Smooth muscle cell of the brain vasculature (primary cell): ENCODE data around the gene FHDC1.

ENCODE experiments used
- DNase-seq: peaks from one replicate; pipeline ENCODE4 v3.0.0-alpha.2; 2012; ENCODE audit warnings: low read depth, low spot score

Gene FHDC1

DNA sequence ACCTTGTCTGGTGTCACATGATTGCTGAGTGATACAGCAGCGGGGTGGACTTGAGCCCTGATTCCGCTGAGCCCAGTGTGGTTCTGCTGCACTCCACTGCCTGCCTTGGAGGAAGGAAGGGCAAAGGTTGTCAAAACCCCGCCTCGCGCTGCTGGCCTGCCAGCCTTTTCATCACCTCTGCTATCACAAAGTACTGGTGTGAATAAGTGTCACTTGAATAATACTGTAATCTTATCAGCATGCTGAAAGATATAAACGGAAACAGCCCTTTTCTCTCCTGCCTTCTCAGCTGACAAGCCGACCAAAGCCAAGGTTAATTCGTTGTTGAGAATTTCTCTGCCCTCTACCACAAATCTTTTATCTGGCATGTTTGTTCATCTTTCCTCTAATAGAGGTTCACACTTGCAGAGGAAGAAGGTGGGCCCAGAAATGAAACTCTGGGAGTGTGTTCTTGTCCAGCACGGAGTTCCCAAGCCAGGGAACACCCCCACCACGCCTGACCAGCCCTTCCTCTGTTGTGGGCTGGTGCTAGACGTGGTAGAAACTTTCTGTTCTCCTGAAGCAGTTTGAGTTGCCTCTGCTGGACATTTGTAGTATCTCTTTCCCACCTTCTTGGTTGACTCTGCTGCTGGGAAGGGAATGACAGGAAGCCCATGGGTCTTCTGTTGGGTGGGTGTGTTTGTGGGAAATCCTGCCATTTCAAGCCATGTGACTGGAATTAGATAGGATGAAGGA is 21.5 kb downstream of the FHDC1 start:
- DNase-seq, result no peak

DNA sequence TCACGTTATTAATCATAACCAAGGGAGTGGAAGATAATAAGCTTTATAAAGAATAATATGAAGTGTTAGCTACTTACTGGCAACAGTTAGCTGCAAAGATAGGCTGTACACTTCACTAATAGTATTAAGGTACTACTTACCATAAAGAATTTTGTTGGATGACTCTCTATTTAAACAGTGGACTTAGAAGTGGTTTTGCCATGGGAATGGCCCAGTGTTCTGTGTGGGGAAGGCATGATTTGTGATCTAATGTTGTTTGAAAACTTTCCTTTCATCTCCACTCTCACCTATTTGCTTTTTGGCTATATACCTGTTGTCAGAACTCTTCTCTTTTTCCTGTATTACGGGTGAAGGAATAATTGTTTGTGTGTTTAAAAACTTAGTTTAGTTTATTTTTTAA is 23.0 kb downstream of the FHDC1 start:
- DNase-seq, result no peak

DNA sequence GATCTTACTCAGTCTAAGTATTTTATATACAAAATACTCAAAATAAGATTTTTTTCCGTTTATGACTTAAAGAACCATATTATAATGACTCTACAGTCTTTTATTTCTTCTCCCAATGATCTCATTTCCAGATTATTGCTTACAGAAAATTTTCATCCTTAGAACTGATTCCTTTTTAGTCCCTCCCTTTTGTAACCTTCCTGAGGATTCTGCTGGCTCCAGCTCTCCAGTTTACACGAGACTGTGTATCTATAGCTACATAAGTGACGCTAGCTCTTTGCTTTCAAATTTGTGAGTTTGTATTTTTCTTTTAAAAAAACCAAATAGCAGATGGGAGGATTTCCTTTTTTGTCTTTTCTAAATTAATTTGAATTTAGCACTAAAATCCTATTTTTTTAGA is 24.0 kb downstream of the FHDC1 start:
- no peak for DNase-seq

DNA sequence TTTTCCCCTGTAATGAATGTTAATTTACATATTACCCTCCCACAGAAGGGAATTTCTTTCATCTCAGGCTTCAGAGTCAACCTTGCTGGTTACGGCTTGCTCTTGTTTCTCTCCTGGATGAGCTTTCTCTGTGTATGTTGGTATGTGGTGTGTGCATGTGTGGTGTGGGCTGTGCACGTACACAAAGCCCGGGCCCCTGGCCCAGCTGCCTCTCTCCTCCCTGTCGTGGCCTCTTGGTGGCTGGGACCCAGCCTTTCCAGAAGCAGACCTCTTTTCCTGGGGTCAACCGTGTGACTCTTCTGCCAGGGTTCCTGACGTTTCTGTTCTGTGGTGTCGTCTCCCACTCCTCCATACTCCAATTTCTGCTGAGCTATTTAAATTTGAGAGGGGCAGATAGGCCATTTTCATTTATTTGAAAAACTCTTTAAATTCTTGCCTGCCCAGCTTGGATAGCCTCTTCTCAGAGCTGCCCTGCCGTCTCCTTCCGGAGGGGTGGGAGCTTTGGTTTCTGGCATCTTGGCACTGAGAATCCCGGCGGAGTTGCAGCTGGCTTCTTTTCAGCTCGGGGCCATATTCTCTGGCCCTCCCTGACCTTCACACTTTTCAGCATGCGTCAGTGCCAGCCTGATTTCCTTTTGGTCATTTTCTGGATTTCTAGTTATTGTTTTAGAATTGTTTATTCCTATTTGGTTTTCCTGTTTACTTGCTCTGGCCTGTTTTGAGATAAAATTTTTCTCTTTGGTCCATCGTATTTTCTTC is 25.1 kb downstream of the FHDC1 start:
- DNase-seq, result no peak

DNA sequence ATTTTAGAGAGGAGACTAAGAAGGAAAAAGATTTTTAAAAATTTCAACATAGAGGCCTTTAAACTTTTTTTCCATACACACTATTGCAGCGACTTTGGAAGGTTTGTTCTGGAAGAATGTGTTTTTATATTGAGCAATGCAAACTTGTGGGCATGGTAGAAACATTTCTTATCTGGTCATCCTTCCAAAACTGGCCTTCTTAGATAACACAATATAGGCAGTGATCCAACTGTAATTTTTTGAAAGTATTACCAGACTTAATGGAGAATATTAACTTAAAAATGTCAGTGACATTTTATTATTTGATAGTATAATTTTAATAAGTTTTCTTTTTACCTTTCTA is 25.6 kb downstream of the FHDC1 start:
- DNase-seq, result no peak

GRCh38 chr4:152962150-152962549 is 26.0 kb downstream of the FHDC1 start:
- no peak for DNase-seq

DNA sequence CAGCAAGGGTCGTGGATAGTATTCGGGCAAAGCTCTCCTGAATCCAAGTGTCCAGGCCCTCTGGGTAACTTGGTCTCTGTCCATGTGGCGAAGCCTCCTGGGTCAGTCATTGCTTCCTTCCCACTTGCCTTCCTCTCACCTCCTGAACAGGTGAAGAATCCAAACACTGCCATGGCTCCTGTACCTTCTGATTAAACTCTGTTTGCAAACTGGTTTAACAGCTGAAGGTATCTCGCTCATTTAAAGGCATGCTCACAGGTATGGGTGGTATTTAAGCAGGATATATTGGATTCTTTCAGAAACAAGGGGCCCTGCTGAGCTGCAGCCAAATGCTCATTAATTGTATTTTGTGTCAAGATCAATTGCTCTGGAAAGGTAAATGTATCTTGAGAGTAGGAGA is 28.2 kb downstream of the FHDC1 start:
- DNase-seq, result no peak

DNA sequence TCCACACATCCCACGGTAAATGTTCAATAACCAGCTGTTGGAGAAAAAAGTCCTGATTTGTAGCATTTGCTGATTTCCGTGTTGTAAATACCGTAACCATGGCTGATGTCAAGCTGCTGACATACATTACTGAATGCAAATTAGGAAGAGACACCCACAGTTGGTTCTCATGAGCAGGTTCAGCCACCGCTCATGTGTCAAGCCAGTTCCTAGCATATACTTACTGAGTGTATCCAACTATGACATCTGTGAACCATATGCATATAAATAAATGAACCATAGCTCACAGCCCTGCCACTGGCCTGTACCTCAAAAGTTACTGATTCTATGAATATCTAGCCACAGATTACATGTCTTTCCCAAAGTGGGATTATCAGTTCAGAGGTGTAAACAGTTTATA is 29.5 kb downstream of the FHDC1 start:
- no peak for DNase-seq

DNA sequence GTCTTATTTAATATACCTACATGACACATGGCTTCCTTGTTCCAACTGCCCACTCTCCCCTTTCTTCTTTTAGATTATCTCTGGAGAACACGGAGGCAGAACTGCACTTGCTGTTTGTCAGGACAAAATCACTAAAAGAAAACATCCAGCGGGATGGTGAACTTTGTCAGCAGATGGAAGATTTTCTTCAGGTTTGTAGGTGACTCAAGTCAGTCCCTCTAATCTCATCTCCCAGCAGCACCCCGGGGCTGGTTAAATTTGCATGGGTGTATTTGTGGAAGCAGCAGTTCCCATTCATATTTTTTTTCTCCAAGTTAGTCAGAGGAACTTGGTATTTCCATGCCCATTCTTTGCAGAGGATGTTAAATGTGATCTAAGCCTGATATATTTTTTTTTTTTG is 31.8 kb downstream of the FHDC1 start:
- no peak for DNase-seq

DNA sequence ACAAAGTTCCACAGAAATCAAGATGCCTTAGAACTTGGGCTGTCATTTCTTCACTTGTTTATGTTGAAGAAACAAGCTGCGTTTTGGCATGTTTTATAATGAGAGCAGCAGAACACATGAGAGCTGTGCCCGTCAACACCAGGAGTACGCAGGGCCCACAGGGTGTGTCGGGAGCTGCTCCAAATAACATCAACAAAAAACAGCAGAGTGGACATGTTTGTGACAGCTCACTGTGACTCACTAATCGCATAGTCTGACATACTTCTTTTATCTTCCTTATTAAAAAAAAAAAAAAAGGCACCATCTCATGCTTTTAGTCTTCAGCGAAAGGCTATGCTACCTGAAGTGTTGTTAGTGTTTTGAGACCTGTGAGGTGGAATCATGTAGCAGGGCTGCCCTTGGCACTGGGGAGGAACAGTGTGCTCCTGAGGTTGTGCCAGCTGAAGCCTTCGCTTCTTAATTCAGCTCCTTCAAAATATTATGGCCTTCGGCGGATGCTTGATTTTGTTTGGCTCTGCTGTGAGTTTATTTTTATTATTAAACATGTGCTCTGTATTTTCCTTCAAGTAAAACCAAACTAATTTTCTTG is 32.8 kb downstream of the FHDC1 start:
- DNase-seq, result no peak

GRCh38 chr4:152970102-152970820 is 34.1 kb downstream of the FHDC1 start:
- DNase-seq, result no peak

- DNase-seq, result no peak
These were observed 34.9 kb downstream of the FHDC1 start for GRCh38 chr4:152971053-152971452.

DNA sequence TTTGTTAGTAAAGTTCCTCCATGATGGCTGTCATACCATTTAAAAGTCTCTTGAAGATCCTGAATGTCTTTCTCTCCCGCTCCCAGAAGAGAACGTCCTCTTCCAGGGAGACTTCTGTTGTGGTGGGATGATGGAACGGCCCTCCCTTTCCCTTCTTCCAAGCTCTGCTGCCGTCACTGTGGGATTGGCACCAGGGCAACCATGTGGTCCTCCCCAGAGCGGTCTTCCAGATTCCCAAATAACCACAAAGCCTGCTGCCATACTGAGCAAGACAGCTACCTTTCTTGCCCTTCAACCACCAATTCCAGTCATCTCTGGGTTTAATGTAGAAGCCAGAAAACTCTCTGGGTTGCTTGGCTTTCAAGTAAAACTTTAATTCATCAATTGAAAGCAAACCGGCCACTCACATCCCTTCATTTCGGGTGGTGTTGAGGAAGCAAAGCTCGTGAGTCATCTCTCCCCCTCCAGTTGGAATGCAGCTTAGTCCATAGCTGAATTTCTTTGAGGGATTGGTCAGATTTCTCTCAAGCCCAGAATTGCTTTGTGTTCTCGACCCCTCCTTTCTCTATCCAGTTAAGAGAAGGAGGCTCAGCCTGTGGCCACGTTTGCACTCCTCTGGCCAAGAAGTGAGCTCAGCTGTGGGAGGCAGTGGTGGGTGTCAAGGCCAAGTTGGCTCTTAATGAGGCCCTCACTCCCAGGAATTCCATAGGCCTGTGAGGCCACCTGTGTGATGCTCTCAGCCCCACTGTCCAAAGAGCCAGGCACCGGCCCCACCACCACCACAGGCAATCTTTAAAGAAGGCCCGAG is 36.9 kb downstream of the FHDC1 start:
- DNase-seq, result no peak

DNA sequence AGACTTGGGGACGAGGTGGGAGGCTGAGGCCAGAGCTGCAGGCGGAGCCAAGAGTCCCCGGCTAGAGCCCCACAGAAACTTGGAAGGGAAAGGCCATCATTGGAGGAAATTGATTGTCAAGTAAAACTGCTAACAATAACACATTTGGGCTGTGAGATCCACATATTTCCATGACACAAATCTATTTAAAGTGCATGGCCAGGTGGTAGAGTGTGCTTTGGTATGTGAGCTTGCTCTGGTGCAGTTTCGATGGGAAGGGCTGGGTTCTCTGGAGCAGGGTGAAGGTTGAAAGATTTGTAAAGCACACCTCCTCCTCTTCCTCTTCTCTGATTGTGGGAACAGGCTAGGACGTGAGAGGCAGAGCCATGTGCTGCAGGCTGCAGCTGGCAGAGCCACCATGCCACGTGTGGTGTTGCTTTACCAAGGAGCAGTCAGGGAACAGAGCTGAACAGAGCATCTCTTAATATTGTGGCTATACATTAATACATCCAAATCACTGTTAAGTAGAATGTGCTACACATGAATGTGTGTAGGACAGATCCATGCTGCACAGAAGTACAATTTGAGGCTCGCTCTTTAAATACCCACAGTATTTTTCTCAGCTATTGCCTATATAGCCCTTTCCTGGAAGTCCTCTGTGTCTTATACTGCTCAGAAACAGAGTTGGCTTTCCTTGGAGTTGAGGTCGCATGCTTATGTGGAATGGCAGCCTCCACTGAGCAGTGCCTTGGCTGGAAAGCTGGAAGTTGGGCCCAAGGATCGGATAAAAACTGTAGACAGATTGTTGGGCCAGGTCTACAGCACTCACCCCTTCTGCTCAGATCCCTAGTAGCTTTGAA is 37.7 kb downstream of the FHDC1 start:
- DNase-seq, result no peak

DNA sequence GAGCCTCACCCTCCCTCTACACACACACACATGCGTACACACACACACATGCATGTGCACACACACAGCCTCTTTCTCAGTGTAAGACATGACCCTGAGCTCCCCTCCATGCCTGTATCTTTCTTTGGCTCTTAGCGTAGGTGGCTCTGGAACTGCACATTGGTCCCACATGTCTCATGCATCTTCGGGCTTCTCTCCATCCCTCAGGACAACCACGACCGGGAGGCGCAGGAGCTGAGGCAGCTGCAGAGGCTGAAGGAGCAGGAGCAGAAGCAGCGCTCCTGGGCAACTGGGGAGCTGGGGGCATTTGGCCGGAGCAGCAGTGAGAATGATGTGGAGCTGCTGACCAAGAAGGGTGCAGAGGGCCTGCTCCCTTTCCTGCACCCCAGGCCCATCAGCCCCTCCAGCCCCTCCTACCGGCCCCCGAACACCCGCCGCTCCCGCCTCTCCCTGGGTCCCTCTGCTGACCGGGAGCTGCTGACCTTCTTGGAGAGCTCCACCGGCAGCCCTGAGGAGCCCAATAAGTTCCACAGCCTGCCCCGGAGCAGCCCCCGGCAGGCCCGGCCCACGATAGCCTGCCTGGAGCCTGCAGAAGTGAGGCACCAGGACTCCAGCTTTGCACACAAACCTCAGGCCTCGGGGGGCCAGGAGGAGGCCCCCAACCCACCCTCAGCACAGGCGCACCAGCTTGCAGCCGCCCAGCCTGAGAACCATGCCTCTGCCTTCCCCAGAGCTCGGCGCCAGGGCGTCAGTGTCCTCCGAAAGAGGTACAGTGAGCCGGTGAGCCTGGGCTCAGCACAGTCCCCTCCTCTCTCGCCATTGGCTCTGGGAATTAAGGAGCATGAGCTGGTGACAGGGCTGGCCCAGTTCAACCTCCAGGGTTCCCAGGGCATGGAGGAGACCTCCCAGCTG is 38.6 kb downstream of the FHDC1 start:
- DNase-seq, result no peak

GRCh38 chr4:152975380-152976211 is 39.5 kb downstream of the FHDC1 start:
- no peak for DNase-seq

- DNase-seq, result no peak
These were observed 40.2 kb downstream of the FHDC1 start for GRCh38 chr4:152976212-152976761.

DNA sequence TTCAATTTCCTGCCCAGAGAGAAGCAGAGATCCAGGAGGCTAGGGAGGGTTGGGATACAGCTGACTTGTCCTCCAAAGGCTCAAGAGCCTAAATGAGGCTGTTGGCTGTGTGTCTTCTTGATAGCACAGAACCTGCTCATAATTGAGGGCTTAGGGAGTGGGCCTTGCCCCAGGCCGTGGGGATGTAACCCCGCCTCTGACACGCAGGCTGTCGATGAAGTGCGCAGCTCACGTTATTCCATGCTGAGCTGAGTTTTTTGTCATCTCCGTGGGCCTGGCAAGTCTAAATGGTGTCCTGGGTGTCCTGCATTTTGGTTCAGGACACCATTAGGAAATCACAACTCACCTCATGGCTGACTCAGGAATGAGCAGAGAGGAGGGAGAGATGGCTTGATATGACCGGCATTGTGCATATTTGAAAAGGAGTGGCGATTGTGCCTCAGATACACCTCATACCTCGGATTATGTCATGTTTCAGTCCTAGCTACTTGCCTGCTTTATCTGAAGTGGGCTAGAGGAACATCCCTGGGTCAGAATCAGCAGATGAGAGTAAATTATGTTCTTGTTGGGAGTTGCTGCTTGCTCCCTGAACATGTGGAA is 43.7 kb downstream of the FHDC1 start:
- no peak for DNase-seq
